ENCODE measurements around the gene SRD5A2.

Gene SRD5A2, protein sequence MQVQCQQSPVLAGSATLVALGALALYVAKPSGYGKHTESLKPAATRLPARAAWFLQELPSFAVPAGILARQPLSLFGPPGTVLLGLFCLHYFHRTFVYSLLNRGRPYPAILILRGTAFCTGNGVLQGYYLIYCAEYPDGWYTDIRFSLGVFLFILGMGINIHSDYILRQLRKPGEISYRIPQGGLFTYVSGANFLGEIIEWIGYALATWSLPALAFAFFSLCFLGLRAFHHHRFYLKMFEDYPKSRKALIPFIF

DNA sequence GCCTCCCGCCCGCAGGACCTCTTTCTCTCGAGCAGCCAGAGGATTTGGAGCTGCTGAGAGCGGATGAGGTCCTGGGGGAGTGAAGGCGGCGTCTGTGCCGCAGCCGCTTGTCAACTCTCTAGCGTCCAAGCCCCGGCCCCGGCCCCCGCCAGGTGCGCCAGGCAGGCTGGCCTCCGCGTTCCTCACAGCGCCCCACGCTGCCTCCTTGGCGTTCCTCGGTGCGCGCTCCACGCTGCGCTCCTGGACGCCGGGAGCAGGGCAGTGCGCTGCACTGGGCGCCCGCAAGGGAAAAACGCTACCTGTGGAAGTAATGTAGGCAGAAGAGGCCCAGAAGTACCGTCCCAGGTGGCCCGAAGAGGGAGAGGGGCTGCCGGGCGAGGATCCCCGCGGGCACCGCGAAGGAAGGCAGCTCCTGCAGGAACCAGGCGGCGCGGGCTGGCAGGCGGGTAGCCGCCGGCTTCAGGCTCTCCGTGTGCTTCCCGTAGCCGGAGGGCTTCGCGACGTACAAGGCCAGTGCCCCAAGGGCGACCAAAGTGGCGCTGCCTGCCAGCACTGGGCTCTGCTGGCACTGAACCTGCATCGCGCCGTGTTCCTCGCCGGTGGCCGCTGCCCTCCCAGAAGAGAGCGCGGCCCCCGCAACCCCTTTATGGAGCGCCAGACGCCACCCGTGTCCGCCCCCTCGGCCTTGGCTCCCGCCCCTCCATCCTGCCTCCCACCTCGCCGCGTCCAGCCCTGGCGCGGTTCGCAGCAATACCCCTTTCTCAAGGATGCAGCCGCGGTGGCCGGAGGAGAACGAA is at the start of gene SRD5A2:
TSS of gene SRD5A2 (minus strand) at position 618 of the 797 bp plus-strand sequence. CDS start at position 580, 38 bp downstream.
- no peak for DNase-seq (ENCODE audit: low read depth in 2 of 2)

DNA sequence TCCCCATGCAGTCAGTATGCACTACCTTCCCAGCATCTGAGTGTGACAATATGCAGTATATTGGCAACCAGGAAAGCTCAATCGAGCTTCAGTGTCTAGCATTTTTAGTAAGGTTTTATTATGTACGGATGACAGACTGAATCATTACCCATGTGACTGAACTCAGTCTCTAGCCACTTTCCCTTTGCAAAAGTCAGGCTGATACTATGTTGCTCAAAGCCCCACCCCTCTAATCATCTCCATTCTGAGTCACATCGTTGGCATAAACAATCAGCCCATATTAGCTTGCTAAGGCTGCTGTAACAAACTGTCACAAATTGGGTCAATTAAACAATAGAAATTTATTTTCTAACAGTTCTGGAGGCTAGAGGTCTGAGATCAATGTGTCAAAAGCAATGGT is 25.8 kb upstream of the SRD5A2 start:
- DNase-seq (ENCODE audit: low read depth in 2 of 2), result no peak

DNA sequence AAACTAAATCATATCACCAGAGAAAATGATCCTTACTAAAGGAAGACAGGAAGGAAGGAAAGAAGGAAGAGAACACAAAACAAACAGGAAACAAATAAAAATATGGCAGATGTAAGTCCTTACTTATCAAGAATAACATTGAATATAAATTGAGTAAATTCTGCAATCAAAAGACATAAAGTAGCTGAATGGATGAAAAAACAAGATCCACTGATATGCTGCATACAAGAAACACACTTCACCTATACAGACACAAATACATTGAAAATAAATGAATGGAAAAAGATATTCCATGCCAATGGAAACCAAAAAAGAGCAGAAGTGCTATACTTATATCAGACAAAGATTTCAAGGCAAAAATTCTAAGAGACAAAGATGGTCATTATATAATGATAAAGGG is 18.0 kb upstream of the SRD5A2 start:
- no peak for DNase-seq (ENCODE audit: low read depth in 2 of 2)

DNA sequence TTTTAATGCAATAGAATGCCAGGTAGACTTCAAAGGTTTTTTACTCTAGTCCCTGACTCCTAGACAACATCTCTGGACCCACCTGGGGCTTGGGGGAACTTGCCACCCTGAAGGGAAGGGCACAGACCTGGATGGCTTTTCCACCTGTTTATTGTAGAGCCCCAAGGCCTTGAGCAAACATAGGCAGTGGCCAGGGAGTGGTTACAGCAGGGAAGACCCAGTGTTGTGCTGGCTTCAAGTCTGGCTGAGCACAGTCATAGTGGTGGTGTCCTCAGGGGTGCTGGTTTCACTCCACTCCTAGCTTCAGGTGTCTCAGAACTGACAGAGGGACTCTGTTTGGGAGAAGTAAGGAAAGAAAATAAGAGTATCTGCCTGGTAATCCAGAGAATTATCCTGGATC is 5.5 kb upstream of the SRD5A2 start:
- no peak for DNase-seq (ENCODE audit: low read depth in 2 of 2)

DNA sequence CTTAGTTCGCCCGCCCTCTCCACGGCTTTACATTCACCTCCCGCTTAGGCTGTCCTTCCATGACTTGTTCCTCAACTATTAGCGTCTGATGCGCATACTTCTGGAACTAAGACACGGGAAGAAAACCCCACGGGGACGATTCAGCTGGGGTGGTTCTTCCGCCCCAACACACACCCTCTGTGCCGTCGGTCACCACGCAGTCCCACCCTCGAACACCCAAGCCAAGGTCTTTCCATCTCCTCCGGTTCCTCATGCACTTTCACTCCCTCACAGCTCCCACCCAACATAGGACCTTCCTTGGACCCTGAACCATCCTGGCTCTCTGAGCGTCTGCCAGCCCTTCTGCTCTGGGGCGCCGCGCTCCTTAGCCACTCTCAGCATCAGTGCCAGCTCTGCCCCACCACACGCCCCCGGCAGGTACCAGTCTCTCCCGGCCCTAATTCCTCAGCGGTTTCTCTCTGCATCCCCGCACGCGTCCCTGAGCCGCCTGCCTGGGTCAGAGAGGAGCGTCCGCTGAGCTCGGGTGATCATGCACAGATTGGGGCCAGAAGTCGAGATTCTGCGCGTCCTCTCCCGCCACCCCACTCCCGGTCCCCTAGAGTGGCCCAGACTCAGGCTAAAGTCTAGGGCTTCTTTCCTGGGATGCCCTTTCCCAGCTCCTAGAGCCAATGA is 522 bp upstream of the SRD5A2 start:
- no peak for DNase-seq (ENCODE audit: low read depth in 2 of 2)

DNA sequence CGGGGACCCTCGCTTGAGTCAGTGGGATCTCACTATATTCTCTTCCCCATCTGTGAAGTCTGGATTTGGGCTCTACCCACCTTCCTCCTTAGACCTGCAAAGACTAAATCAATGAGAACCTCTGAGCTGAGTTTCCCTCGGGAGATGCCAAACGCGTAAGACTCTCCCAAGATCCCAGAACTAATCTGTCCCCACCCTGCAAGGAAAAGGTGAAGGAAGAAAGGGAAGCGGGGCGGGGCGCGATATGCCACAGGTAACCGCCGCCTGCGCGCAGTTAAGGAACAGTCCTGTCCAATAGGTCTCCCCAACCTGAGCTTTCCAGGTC is 780 bp downstream of the SRD5A2 start:
- DNase-seq (ENCODE audit: low read depth in 2 of 2), result no peak

DNA sequence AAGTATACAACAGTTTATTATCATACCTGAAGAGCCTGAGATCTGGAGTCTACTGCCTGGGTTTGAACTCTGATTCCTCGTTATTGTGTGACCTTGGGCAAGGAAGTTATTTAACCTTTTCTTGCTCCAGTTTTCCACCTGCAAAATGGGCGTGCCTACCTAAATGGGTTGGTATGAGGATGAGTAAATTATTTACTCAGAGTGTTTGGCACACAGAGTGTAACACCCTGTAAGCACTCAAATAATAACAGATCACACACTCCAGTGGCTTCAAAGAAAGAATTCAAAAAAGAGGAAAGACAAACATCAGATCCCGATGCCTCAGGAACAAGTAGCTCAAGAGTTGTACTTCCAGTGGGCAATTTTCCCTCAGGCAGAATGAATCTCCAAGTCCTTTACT is 2.4 kb downstream of the SRD5A2 start:
- no peak for DNase-seq (ENCODE audit: low read depth in 2 of 2)

DNA sequence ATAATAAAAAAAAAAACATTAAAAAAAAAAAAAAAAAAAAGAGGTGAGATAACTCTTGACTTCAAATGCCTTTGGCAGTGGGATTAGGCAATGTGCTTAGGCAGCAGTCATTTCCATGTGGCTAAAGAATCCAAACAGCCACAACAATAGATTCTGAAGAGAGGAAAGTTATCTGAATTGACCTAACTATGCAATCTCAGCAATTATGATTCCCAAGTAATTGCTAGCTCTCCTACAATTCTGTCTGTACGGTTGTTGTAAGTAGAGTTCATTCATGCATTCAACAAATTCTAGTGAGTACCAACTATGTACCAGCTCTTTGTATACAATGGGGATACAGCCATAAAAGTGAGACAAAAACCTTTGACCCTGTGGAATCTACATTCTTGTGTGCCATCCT is 3.6 kb downstream of the SRD5A2 start:
- no peak for DNase-seq (ENCODE audit: low read depth in 2 of 2)

DNA sequence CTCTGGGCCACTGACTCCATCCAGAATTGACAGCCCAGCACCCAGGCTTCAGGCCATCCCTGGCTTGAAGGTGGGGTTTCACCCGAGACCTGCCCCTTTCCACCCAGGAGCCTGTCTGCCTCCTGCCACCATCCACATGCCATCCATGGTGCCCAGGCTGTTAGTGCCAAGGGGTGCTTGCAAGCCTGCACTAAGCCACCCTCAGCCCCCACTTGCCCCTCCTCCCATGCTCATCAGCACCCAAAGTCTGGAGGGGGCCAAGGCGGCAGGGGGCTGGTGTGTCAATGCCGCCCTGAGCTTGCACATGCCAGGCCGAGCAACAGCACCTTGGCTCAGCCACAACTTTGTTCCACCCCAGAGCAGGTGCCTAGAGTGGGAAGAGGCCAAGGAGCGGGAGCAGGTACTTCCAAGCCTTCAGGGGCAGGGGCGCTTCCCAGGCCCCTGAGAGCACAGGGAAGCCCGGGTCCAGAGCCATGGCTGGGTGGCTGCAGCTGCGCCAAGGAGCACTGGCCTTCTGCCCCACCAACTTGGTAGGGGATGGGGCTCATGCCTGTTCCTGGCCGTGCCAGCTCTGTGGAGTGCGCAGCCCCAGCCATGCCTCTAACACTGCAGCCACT is 12.0 kb downstream of the SRD5A2 start:
- no peak for DNase-seq (ENCODE audit: low read depth in 2 of 2)

DNA sequence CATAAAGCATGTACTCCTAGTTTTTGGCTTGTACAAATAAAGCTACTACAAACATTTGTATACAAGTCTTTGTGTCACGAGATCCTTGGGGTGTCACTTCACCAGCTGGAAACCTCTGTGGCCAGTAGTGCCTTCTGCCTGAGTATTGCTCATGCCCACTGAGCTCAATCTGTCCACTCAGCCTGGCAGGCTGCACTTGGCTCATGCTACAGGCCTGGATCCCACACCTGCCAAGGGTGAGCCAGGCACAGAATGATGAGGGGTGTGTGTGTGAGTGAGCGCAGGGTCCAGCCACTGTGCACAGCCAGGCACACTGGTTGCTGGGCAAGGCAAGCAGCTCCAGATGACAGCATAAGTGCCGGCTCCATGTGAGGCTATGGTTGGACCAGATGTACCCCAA is 13.1 kb downstream of the SRD5A2 start:
- no peak for DNase-seq (ENCODE audit: low read depth in 2 of 2)

DNA sequence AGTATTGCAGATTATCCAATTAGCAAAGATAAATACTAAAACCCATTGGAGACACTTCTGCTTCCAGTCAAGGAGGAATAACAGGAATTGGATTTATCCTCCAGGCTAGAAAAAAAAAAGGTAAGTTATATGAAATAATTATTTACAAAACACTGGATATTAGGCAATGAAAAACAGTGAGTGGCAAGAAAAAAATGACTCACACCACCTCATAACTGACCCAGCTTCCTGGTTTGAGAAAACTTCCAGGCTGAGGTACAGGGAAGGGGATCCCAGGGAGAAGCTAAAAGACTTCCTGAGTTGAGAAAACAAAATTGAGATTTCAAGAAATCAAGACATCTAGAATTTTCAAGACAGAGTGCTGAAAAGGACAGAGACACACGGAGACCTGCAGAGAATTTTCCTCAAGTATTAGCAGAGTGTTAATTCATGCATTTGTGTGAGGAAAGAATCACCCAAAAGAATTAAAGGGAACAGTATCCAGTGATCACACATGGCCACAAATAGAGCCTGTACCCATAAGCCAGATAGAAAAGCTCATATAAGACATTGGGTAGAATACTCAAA is 17.4 kb downstream of the SRD5A2 start:
- no peak for DNase-seq (ENCODE audit: low read depth in 2 of 2)

DNA sequence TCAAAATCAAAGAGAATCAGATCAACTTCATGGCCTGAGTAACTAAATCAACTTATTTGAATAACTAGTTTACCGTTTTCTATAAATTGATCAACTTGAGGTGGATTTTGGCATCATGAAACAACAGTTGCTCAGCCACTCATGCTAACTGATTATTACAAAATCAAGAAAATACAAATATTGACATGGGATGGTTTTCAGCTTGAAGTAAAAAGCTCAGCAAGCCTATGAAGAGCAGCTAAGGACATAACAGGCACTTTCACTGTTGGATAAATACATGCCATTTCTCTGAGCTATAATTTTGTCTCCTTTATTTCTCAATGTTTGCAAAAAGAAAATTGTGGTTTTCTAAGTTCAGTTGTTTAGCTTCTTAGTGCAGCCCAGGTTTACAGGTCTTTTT is 18.9 kb downstream of the SRD5A2 start:
- no peak for DNase-seq (ENCODE audit: low read depth in 2 of 2)

DNA sequence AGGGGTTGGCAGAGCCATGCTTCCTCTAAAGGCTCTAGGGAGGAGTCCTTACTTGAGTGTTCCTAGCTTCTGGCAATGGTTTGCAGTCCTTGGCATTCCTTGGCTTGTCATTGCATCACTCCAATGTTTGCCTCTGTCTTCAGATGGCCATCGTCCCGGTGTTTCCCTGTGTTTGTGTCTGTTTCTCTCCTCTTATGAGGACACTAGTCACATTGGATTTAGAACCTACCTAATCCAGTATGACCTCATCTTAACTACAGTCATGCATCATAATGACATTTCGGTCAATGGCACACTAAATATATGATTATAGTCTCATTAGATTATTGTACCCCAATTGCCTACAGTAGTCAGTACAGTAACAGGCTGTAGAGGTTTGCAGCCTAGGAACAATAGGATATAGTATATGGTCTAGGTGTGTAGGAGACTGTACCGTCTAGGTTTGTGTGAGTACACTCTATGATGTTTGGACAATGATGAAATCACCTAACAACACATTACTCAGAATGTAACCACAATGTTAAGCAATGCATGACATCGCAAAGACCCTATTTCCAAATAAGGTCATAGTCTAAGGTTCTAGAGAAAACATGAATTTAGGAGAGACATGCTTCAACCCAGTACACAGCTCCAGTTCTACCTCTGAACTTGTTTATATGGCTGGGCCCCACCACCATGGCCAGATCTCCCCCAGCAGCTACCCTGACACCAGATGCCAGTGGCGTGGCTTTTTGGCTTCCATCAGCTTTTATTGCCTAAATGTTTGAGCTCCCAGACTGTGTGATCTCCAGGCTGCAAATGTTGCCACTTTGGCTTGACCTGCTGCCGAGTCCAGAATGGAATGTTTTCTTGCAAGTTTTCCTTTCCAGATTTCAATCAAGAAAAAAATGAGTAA is 22.1 kb downstream of the SRD5A2 start:
- no peak for DNase-seq (ENCODE audit: low read depth in 2 of 2)

DNA sequence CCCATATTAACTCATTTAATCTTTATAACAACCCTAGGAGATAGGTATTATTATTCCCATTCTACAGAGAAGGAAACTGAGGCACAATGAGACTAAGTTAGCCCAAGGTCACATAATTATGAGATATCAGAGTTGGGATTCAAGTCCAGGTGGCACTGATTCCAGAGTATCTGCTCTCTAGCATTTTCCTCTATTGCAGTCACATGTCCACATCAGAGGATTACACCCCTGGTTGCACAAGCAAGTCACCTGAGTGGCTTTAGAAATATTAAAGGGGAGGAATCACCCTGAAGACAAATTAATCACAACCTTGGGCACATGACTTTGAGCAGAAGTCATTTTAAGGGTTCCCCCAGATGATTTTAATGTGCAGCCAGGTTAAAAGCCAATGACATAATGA is 23.8 kb downstream of the SRD5A2 start:
- DNase-seq (ENCODE audit: low read depth in 2 of 2), result no peak

DNA sequence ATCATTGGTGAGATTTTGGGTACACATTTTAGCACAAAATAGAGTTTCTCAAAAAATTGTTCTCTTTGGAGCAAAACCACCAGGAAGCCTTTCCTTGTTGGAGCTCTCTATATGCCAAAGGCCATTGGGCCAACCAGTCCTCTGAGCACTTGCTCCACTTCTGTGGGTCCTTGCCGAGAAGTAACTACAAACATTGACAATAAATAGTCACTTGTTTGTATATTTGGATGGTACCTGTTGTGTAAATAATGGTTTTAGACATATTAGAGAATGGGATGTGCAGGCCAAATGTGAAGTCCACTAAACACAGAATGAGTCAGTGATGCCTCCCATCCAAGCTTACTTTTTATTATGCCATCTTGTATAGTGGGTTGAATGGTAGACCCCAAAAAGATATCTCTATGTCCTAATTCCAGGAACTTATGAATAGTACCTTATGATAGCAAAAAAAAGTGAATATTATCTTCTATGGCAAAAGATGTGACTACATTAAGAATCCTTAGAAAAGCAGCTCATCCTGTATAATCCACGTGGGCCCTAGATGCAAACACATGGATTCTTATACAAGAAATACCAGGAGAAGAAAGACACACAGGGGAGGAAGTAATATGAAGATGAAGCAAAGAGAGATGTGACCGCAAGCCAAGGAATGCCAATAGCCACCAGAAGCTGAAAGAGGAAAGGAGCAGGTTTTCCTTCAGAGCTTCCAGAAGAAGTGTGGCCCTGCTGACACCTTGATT is 24.6 kb downstream of the SRD5A2 start:
- no peak for DNase-seq (ENCODE audit: low read depth in 2 of 2)

DNA sequence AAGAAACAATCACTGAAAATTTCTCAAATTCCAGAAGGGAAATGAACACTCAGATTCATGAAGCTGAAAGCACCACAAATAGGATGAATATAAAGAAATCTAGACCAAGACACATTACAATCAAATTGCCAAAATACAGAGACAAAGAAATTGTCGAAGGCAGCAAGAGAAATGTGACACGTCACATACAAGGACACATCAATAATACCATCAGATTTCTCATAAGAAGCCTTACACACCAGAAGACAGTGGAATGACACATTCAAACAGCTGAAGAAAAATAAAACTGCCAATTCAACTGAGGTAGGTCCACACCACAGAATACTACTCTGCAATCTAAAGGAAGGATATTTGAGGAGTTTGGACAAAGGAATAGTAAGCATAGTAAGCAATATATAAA is 27.4 kb downstream of the SRD5A2 start:
- DNase-seq (ENCODE audit: low read depth in 2 of 2), result no peak

DNA sequence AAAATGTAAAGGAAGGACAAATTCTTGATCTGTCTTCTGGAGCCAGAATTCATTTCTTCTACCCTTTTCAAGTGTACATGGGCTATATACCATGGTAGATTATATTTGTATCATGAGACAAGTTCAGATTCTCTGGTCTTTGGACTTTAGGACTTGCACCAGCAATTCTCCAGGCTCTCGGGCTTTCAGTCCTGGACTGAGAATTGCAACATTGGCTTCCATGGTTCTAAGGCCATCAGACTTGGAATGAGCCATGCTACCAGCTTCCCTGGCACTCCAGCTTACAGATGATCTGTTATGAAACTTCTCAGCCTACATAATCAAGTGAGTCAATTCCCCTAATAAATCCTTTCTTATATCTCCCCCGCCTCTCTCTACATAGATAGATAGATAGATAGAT is 33.3 kb downstream of the SRD5A2 start:
- DNase-seq (ENCODE audit: low read depth in 2 of 2), result no peak

DNA sequence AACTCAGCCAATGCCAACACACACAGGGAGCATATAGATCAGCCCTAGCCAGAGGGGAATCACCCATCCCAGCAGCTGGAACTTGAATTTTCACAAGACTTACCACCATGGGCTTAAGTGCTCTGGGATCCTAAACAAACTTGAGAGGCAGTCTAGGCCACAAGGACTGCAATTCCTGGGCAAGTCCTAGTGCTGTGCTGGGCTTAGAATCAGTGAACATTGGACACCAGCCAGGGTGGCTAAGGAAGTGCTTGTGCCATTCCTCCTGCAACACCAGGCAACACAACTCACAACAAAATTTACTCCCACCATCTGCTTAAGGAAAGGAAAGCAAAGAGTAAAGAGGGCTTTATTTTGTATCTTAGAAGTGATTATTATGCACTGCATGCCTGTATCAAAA is 38.9 kb downstream of the SRD5A2 start:
- DNase-seq (ENCODE audit: low read depth in 2 of 2), result no peak

DNA sequence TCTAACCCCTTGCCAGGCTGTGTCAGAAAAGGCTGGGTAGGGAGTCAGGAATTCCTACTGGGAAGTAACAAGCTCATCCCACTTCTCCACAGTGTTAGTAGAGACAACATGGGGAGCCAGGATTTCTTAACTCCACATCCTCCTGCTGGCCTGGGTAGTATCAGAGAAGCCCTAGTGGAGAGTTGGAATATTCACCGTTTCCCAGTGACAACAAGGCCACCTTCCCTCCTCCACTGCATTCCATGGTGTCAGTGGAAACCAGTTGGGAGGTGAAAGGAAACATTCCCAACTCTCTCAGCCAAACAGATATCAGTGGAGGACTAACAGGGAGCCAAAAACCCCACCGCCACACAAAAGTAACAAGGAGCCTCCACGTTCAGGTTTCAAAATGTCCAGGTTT is 41.2 kb downstream of the SRD5A2 start:
- DNase-seq (ENCODE audit: low read depth in 2 of 2), result no peak

DNA sequence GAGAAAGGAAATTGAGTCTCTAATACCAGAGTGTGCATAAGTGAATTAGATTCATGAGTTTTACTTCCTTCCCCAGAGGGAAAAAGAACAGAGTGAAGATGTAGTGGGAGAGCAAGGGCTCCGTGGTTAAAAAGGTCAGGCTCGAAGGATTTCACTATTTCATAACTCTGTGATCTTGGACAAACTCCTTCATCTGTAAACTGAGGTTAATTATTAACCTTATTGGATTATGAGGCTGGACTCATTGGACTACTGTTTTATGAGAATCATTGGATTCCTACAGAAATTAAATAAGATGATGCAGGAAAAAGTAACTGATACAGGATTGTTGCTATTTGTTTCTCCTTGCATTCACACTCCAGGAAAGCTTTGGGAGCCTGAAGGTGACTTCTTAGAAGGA is 45.0 kb downstream of the SRD5A2 start:
- DNase-seq (ENCODE audit: low read depth in 2 of 2), result no peak

DNA sequence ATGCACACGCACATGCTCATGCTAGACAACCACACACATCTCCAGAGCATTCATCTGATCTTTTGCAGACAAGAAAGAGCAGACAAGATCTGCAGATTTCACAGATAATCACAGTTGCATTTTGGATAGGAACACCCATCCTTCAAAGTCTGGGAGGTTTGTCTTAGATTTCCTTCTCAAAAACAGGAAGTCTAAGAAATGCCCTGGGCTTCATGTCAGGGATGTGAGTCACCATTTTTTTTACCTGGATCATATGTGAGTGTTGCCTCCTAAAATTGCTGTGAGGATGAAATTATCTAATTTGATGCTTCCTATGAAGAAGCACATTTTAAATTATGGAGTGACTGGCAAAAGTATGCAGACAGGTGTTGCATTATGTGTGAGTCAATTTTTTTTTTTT is 46.1 kb downstream of the SRD5A2 start:
- no peak for DNase-seq (ENCODE audit: low read depth in 2 of 2)

All from stimulated activated CD4-positive, alpha-beta T cell treated with anti-CD3 and anti-CD28 coated beads, Interleukin-1b, Interleukin-23, amount 100 ng/mL, for 1 hour (primary cell).